Karpas-422 (cell line): Measurements from ENCODE around the gene CFAP45. TPM values are rescaled to one million over a fixed set of nuclear protein-coding genes. Genes with fewer than 3 reads are reported as not detected.

Source experiments
- DNase-seq: peaks from one replicate; pipeline ENCODE4 v3.0.0-alpha.2; 2015
- H2AFZ ChIP-seq: fragments of 200-600 bp; sonication (generic); 2 replicates; pipeline ENCODE4 v1.6.1; 2014; ENCODE audit warnings: antibody characterized with exemption, low read length, mixed read lengths
- H3K27ac ChIP-seq: fragments of 200-600 bp; sonication (generic); 2 replicates; pipeline ENCODE4 v1.5.1; 2014; ENCODE audit warnings: mild to moderate bottlenecking, low read length, moderate library complexity
- H3K27me3 ChIP-seq: fragments of 200-600 bp; sonication (generic); 2 replicates; pipeline ENCODE4 v1.6.1; 2014; ENCODE audit warnings: low read length, mixed read lengths
- H3K36me3 ChIP-seq: fragments of 200-600 bp; sonication (generic); 2 replicates; pipeline ENCODE4 v1.6.1; 2014; ENCODE audit warnings: low read length, mixed read lengths; ENCODE audit not compliant: insufficient read depth
- H3K4me1 ChIP-seq: fragments of 200-600 bp; sonication (generic); 2 replicates; pipeline ENCODE4 v1.6.1; 2014; ENCODE audit warnings: mild to moderate bottlenecking, low read length, mixed read lengths
- H3K4me2 ChIP-seq: fragments of 200-600 bp; sonication (generic); 2 replicates; pipeline ENCODE4 v1.6.1; 2014; ENCODE audit warnings: low read length, low read depth, mild to moderate bottlenecking; ENCODE audit not compliant: poor library complexity, severe bottlenecking
- H3K4me3 ChIP-seq: fragments of 200-600 bp; sonication (generic); 2 replicates; pipeline ENCODE4 v1.5.1; 2014; ENCODE audit warnings: mild to moderate bottlenecking, antibody characterized with exemption, low read length, mixed read lengths
- H3K79me2 ChIP-seq: fragments of 200-600 bp; sonication (generic); 2 replicates; pipeline ENCODE4 v1.6.1; 2014; ENCODE audit warnings: mild to moderate bottlenecking, low read length, mixed read lengths
- H3K9ac ChIP-seq: fragments of 200-600 bp; sonication (generic); 2 replicates; pipeline ENCODE4 v1.6.0; 2014; ENCODE audit warnings: low read length
- H3K9me2 ChIP-seq: fragments of 200-600 bp; sonication (generic), shearing (Covaris generic); replicated peaks from 2 replicates; pipeline ENCODE4 v1.6.0; 2014; ENCODE audit warnings: mild to moderate bottlenecking, low read length, moderate library complexity; ENCODE audit not compliant: insufficient read depth
- H3K9me3 ChIP-seq: fragments of 300-700, 200-600 bp; sonication (generic); 2 replicates; pipeline ENCODE4 v1.6.1; 2014; ENCODE audit warnings: low read length, mixed read lengths
- H4K20me1 ChIP-seq: fragments of 200-600 bp; sonication (generic); 2 replicates; pipeline ENCODE4 v1.6.1; 2014; ENCODE audit warnings: mild to moderate bottlenecking, antibody characterized with exemption, low read length, low read depth; ENCODE audit not compliant: insufficient read depth
- total RNA-seq: library from RNA; depleted of rRNA; stranded (reverse); fragments of >200 nt; shearing (Covaris generic); gene quantifications from 2 replicates; pipeline ENCODE4 v1.2.3, GENCODE V29; 2014; ENCODE audit warnings: low replicate concordance

The CFAP45 gene
- total RNA-seq, 1 experiment from 2014 or later = not detected

DNA sequence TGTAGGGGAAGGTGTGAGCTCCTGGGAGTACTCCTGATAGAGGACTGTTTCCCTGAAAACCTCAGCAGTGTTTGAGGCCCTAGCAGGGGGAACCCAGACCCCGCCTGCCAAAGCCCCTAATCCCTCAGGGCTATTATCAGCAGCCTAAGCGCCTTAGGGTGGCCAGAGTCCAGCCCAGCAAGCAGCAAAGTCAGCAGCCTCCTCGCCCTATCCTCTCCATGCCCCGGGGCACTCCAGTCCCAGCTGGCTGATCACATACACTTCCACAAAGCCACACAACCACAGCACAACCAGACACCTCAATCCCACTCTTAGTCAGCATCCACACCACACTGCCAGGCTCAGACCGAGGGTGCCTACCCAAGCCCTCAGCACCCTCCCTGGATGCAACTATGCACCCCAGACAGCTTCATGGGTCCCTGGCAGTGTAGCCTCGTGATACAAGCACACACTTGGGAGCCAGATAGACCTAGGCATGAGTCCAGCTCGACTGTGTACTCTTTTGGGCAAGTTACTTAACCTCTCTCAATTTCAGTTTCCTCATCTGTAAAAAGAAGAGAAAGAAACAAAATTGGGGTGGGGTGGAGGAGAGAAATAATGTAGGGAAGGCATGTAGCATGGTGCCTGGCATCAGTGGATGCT, 38.4 kb upstream of the CFAP45 start:
- no peak for DNase-seq
- H3K9me3 ChIP-seq = no peaks in the 10 kb centered on the region
- no peak overlapping the region for H3K27ac ChIP-seq
- no peak overlapping the region for H3K9ac ChIP-seq
- no peaks in the 10 kb centered on the region for H3K79me2 ChIP-seq
- H2AFZ ChIP-seq = no peak overlapping the region
- H3K9me2 ChIP-seq = no peaks in the 10 kb centered on the region
- no peaks in the 10 kb centered on the region for H3K27me3 ChIP-seq
- no peaks in the 10 kb centered on the region for H3K36me3 ChIP-seq
- H3K4me3 ChIP-seq = no peak overlapping the region
- no peak overlapping the region for H3K4me2 ChIP-seq
- H4K20me1 ChIP-seq = 0 out of 2 replicates have a peak, but pooled peaks cover 5% of the 10 kb centered on the region
- no peaks in the 10 kb centered on the region for H3K4me1 ChIP-seq

DNA sequence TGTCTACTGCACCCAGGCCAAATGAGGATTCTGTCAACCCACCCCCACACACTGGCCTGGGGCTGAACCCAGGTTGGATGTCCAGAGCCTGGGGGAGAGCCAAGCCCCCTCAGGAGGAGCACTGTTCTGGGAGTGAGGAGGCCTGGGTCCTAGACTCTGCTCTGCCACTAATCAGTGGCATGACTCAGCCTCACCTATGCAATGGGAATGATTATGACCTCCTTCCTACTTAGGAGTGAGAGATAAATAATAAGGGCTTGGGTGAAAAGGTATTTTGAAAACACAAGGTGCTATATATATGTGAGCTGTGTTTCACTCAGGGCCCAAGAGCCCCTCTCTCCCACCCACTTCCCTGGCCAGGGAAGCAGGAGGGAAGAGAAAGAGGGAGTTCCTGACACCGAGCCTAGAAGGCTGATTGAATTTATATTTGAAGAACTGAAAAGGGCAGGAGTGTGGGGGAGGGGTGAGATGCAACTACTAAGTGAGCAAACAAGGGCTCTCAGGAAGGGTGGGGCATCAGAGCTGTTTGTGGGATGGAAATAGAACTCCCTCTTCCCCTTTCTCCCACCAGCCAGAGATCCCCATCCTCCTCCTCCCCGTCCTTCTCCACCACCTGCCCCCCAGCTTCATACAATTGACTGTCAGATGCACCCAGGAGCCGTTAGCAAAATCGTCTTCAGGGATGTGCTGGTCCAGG, 37.2 kb upstream of the CFAP45 start:
- no peak overlapping the region for H2AFZ ChIP-seq
- no peak overlapping the region for H3K4me2 ChIP-seq
- no peaks in the 10 kb centered on the region for H3K9me2 ChIP-seq
- no peak overlapping the region for H3K9ac ChIP-seq
- H3K27me3 ChIP-seq = no peaks in the 10 kb centered on the region
- no peak overlapping the region for H3K4me3 ChIP-seq
- no peak overlapping the region for H3K27ac ChIP-seq
- no peaks in the 10 kb centered on the region for H3K4me1 ChIP-seq
- DNase-seq = no peak
- H3K36me3 ChIP-seq = no peaks in the 10 kb centered on the region
- H3K79me2 ChIP-seq = no peaks in the 10 kb centered on the region
- 0 out of 2 replicates have a peak, but pooled peaks cover 5% of the 10 kb centered on the region for H4K20me1 ChIP-seq
- no peaks in the 10 kb centered on the region for H3K9me3 ChIP-seq

DNA sequence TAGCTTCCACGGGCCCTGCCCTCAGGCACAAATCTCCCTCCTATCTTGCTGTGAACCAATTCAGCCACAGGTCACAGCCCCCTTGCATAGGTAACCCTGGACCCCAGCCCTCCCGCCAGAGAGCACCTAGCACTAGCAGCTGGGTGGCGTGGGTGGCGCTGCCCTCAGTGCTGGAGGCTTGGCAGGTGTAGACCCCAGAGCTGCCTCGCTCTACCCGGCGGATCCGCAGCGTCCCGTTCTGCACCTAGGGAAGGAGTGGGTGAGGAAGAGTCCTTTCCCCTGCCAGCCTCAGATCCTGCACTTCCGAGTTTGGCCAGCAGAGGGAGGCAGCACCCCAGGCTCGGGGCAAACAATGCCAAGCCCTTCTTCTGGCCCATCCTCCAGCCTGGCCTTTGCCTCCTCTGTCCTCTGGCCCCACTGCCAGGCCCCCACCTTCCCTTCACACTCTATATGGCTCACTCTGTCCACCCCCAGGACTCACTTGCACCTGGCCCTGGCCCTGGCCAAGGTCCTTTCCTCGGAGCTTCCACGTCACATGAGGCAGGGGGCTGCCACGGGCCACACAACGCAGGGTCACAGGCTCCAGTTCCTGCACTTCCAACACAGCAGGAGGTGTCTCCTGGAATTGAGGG, 36.4 kb upstream of the CFAP45 start:
- H3K27ac ChIP-seq = no peak overlapping the region
- H3K9me2 ChIP-seq = no peaks in the 10 kb centered on the region
- H3K4me2 ChIP-seq = no peak overlapping the region
- no peak overlapping the region for H2AFZ ChIP-seq
- no peaks in the 10 kb centered on the region for H3K4me1 ChIP-seq
- DNase-seq = peak; percentile 83
- H4K20me1 ChIP-seq = 0 out of 2 replicates have a peak, but pooled peaks cover 5% of the 10 kb centered on the region
- no peaks in the 10 kb centered on the region for H3K27me3 ChIP-seq
- no peaks in the 10 kb centered on the region for H3K36me3 ChIP-seq
- no peaks in the 10 kb centered on the region for H3K9me3 ChIP-seq
- H3K9ac ChIP-seq = no peak overlapping the region
- H3K79me2 ChIP-seq = no peaks in the 10 kb centered on the region
- no peak overlapping the region for H3K4me3 ChIP-seq

DNA sequence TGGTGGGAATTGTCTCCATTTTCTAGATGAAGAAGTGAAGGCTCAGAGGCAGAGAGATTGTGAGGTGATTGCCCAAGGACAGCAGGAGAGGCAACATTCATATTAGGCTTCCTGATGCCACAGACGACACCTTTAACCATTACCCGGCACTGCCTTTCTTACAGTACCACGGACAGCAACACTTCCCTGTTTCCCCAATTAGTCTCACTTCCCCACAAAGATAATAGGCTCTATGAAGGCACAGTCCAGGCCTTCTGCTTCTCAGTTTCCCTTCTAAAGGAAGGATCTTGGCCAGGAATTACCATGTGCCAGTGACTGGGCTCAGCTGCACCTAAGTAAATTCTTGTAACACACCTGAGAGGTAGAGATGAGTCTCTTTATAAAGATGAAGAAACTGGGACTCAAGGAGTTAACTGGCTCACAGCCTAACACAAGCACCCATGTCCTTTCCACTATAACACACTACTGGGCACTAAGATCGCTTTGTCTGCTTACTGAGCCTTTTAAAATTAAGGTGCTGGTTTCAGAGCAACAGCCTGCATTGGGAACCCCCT, 35.8 kb upstream of the CFAP45 start:
- peak; percentile 61 for DNase-seq
- no peaks in the 10 kb centered on the region for H3K4me1 ChIP-seq
- no peaks in the 10 kb centered on the region for H3K9me2 ChIP-seq
- no peak overlapping the region for H3K4me3 ChIP-seq
- H3K9me3 ChIP-seq = no peaks in the 10 kb centered on the region
- no peak overlapping the region for H3K9ac ChIP-seq
- H3K27me3 ChIP-seq = no peaks in the 10 kb centered on the region
- H2AFZ ChIP-seq = no peak overlapping the region
- H4K20me1 ChIP-seq = 0 out of 2 replicates have a peak, but pooled peaks cover 5% of the 10 kb centered on the region
- no peak overlapping the region for H3K4me2 ChIP-seq
- H3K79me2 ChIP-seq = no peaks in the 10 kb centered on the region
- no peaks in the 10 kb centered on the region for H3K36me3 ChIP-seq
- no peak overlapping the region for H3K27ac ChIP-seq

DNA sequence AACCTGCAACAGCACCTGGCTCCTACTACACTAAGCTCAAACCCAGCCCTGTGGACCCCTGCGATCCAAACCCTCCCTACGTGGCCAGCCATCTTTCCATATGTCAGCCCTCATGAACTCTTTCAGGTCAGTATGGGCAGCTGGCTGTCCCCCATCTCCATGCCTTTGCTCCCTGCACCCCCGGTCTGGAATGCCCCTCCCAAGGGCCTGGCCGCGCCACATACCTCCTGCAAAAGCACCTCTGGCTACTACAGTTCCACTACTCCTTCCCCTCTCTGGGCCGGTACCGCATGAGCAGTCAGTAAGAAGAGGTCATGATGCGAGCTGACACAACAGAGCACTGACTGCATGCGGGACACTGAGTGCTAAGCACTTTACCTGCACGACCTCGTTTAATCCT, 35.3 kb upstream of the CFAP45 start:
- Histone ChIP-seq H3K4me3 (no peak overlapping the region), H3K9me3 (no peaks in the 10 kb centered on the region), H2AFZ (no peak overlapping the region), H3K36me3 (no peaks in the 10 kb centered on the region), H3K4me2 (no peak overlapping the region), H4K20me1 (0 out of 2 replicates have a peak, but pooled peaks cover 5% of the 10 kb centered on the region), H3K27ac (no peak overlapping the region), H3K9me2 (no peaks in the 10 kb centered on the region), H3K27me3 (no peaks in the 10 kb centered on the region), H3K9ac (no peak overlapping the region), H3K79me2 (no peaks in the 10 kb centered on the region), H3K4me1 (no peaks in the 10 kb centered on the region)
- no peak for DNase-seq

DNA sequence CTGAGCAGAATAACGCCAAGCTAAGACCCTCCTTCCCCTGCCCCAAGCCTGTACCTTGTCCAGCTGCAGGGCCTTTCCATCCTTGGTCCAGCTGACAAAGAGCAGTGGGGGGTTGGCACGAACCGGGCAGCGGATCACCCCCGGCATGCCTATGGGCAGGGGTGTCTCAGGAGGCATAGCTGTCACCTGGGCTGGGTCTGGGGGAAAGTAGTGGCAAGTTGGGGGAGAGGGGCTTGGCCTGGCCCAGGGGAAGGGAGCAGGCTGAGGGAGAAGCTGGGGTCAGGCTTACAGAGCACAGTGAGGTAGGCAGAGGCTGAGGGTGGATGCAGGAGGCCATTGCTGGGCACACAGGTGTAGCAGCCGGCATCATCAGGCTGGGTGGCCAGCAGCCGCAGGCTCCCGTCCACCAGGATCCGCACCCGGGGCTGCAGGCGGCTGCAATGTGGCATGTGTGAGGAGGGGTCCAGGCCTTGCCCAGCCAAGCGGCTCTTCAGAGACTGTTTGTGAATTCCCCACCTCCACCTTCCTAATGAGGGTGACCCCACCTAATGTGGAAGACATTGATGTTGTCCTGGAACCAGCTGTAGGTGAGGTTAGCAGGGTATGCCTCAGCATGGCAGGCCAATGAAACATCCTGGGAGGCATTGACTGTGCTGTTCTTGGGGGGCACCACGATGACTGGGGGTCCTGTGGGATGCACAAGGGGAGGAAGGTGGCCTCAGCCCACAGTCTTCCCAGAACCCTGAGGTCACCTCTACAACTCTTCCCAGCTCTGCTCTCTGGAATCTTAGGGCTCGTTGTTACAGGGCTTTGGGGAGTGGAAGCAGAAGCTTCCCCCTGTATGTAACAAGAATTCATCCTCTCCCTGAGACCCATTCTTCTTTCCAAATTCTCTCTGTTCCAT, 34.4 kb upstream of the CFAP45 start:
- Histone ChIP-seq H3K4me1 (no peaks in the 10 kb centered on the region), H3K9me2 (no peaks in the 10 kb centered on the region), H3K9me3 (no peaks in the 10 kb centered on the region), H3K27me3 (no peaks in the 10 kb centered on the region), H3K4me2 (no peak overlapping the region), H3K4me3 (no peak overlapping the region), H3K27ac (no peak overlapping the region), H3K9ac (no peak overlapping the region), H3K36me3 (no peaks in the 10 kb centered on the region), H4K20me1 (0 out of 2 replicates have a peak, but pooled peaks cover 5% of the 10 kb centered on the region), H2AFZ (no peak overlapping the region), H3K79me2 (no peaks in the 10 kb centered on the region)
- DNase-seq = no peak

DNA sequence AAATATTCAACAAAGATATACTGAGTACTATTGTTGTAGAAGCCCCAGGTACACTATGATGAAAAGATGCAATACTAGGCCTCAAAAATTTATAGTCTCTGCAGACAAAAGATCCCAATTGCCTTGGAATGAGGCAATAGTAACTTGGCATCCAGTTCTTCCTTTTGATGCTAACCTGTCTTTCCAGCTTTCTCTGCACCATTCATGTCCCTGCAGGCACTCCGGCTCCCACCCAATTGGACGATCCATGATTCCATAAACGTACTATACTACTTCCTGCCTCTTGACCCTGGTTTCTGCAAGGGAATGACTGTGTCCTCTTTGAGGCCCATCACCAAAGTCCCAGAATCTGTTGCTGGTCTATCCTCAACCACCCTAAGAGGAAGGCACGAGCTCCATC, 33.4 kb upstream of the CFAP45 start:
- Histone ChIP-seq H3K4me2 (no peak overlapping the region), H3K4me3 (no peak overlapping the region), H3K79me2 (no peaks in the 10 kb centered on the region), H3K27me3 (no peaks in the 10 kb centered on the region), H4K20me1 (0 out of 2 replicates have a peak, but pooled peaks cover 5% of the 10 kb centered on the region), H2AFZ (no peak overlapping the region), H3K9me2 (no peaks in the 10 kb centered on the region), H3K36me3 (no peaks in the 10 kb centered on the region), H3K4me1 (no peaks in the 10 kb centered on the region), H3K27ac (no peak overlapping the region), H3K9ac (no peak overlapping the region), H3K9me3 (no peaks in the 10 kb centered on the region)
- DNase-seq = no peak
